Mesodermal cell (in vitro differentiated cells): ENCODE measurements around the gene TRIM44.

Source experiments
- H3K27ac ChIP-seq: 2 replicates; pipeline ENCODE4 v1.7.0; 2013; ENCODE audit warnings: mild to moderate bottlenecking, low read depth, low read length, moderate library complexity; ENCODE audit not compliant: severe bottlenecking
- H3K36me3 ChIP-seq: 2 replicates; pipeline ENCODE4 v1.7.1; 2013; ENCODE audit warnings: mild to moderate bottlenecking, low read length, moderate library complexity; ENCODE audit not compliant: control insufficient read depth, insufficient read depth
- H3K4me1 ChIP-seq: one replicate; pipeline ENCODE4 v1.7.1; 2013; ENCODE audit warnings: mild to moderate bottlenecking, low read length; ENCODE audit not compliant: insufficient read depth, control insufficient read depth, poor library complexity, severe bottlenecking
- H3K4me3 ChIP-seq: 2 replicates; pipeline ENCODE4 v1.7.0; 2013; ENCODE audit warnings: low read length, control low read depth, mild to moderate bottlenecking; ENCODE audit not compliant: insufficient read depth, poor library complexity, severe bottlenecking; ENCODE audit errors: extremely low read depth
- H3K9me3 ChIP-seq: 2 replicates; pipeline ENCODE4 v1.7.1; 2013; ENCODE audit warnings: mild to moderate bottlenecking, low read length, moderate library complexity; ENCODE audit not compliant: control insufficient read depth
- WGBS, 2 experiments: methylation state at CpG; one replicate each; pipeline ENCODE4 v1.1.5; 2013; ENCODE audit warnings: missing lambda C conversion rate in 2 of 2; ENCODE audit not compliant: insufficient coverage in 2 of 2; 5-methylcytosine and 5-hydroxymethylcytosine counted together

TRIM44 gene

GRCh38 chr11:35671396-35672127 lies 9.0 kb downstream of the TRIM44 start:
- H3K4me1 ChIP-seq: no peaks in the 10 kb centered on the region
- peaks cover 5% of the 10 kb centered on the region for H3K36me3 ChIP-seq
- WGBS, 2 experiments: 100% methylated on average over 1 of the region's 3 CpGs
- no peaks in the 10 kb centered on the region for H3K9me3 ChIP-seq
- H3K4me3 ChIP-seq: no peak overlapping the region
- H3K27ac ChIP-seq: no peak overlapping the region

GRCh38 chr11:35672608-35673007 lies 10.0 kb downstream of the TRIM44 start:
- H3K4me1 ChIP-seq: no peaks in the 10 kb centered on the region
- 100% methylated on average over 1 of the region's 3 CpGs; no CpG with 5 or more reads in 1 of the 2 experiments for whole genome bisulfite sequencing, 2 experiments
- no peak overlapping the region for H3K27ac ChIP-seq
- H3K9me3 ChIP-seq: no peaks in the 10 kb centered on the region
- no peak overlapping the region for H3K4me3 ChIP-seq
- H3K36me3 ChIP-seq: no peaks in the 10 kb centered on the region

GRCh38 chr11:35675901-35676610 lies 13.5 kb downstream of the TRIM44 start:
- Histone ChIP-seq H3K27ac (no peak overlapping the region), H3K4me1 (no peaks in the 10 kb centered on the region), H3K36me3 (no peaks in the 10 kb centered on the region), H3K4me3 (no peak overlapping the region), H3K9me3 (no peaks in the 10 kb centered on the region)
- 100% methylated on average over 1 of the region's 1 CpG for WGBS, 2 experiments

GRCh38 chr11:35676611-35676965 lies 14.0 kb downstream of the TRIM44 start:
- WGBS, 2 experiments: 71 to 92% methylated on average over 1 of the region's 1 CpG
- H3K27ac ChIP-seq: no peak overlapping the region
- no peaks in the 10 kb centered on the region for H3K9me3 ChIP-seq
- no peaks in the 10 kb centered on the region for H3K36me3 ChIP-seq
- H3K4me1 ChIP-seq: no peaks in the 10 kb centered on the region
- H3K4me3 ChIP-seq: no peak overlapping the region

- H3K36me3 ChIP-seq: no peaks in the 10 kb centered on the region
- no peaks in the 10 kb centered on the region for H3K4me1 ChIP-seq
- H3K4me3 ChIP-seq: no peak overlapping the region
- WGBS, 2 experiments: 100% methylated on average over 1 of the region's 1 CpG
- H3K27ac ChIP-seq: no peak overlapping the region
- no peaks in the 10 kb centered on the region for H3K9me3 ChIP-seq
Measured at GRCh38 chr11:35677904-35678303, 15.3 kb downstream of the TRIM44 start.

- no peaks in the 10 kb centered on the region for H3K36me3 ChIP-seq
Measured at GRCh38 chr11:35678471-35678870, 15.9 kb downstream of the TRIM44 start.

GRCh38 chr11:35678975-35679374 lies 16.4 kb downstream of the TRIM44 start:
- H3K4me1 ChIP-seq: no peaks in the 10 kb centered on the region
- H3K36me3 ChIP-seq: no peaks in the 10 kb centered on the region
- H3K9me3 ChIP-seq: no peaks in the 10 kb centered on the region
- 89 to 100% methylated on average over 1 of the region's 1 CpG for WGBS, 2 experiments
- no peak overlapping the region for H3K27ac ChIP-seq
- H3K4me3 ChIP-seq: no peak overlapping the region

More at GRCh38 chr11:35678471-35678870, 15.9 kb downstream of the TRIM44 start:
- Histone ChIP-seq H3K27ac (no peak overlapping the region), H3K4me1 (no peaks in the 10 kb centered on the region), H3K9me3 (no peaks in the 10 kb centered on the region), H3K4me3 (no peak overlapping the region)
- 100% methylated on average over 1 of the region's 4 CpGs for WGBS, 2 experiments

- H3K27ac ChIP-seq: no peak overlapping the region
- no peak overlapping the region for H3K4me3 ChIP-seq
- no CpG with 5 or more reads among the region's 1 CpG for WGBS, 2 experiments
- H3K4me1 ChIP-seq: no peaks in the 10 kb centered on the region
- no peaks in the 10 kb centered on the region for H3K36me3 ChIP-seq
- no peaks in the 10 kb centered on the region for H3K9me3 ChIP-seq
Measured at GRCh38 chr11:35680506-35680905, 17.9 kb downstream of the TRIM44 start.

GRCh38 chr11:35681163-35681767 lies 18.7 kb downstream of the TRIM44 start:
- H3K27ac ChIP-seq: no peak overlapping the region
- no peaks in the 10 kb centered on the region for H3K9me3 ChIP-seq
- no peak overlapping the region for H3K4me3 ChIP-seq
- 100% methylated on average over 1 of the region's 1 CpG; no CpG with 5 or more reads in 1 of the 2 experiments for WGBS, 2 experiments
- H3K36me3 ChIP-seq: no peaks in the 10 kb centered on the region
- H3K4me1 ChIP-seq: no peaks in the 10 kb centered on the region

GRCh38 chr11:35682230-35683173 lies 19.9 kb downstream of the TRIM44 start:
- Histone ChIP-seq H3K4me1 (peaks cover 6% of the 10 kb centered on the region), H3K36me3 (peaks cover 10% of the 10 kb centered on the region), H3K27ac (peak overlapping the region; percentile 65), H3K4me3 (no peak overlapping the region), H3K9me3 (no peaks in the 10 kb centered on the region)
- WGBS, 2 experiments: 66 to 68% methylated on average over 5 to 7 of the region's 9 CpGs
